Measurements from ENCODE around the gene MFF. TPM values are rescaled to one million over a fixed set of nuclear protein-coding genes. Genes with fewer than 3 reads are reported as not detected.

Gene MFF
- total RNA-seq, 1 experiment from 2014 or later = 83.3 TPM

DNA sequence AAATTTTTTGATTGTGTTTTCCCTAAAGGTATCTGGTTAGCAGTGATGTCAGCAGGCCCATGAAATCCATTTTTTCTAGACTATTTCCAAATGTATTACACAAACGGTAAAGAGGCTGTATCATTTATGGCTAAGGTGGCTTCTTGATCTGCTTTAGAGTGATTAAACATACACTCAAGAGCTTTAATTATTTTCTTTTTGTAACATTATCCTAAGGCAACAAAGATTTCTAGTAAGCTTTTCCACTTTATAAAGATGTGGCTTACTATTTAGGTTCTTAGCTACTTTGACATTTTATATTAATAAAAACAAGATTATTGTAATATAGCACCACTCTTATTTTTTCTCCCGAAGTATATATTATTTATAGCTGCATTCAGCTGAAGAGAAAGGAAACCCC, 16.5 kb downstream of the MFF start:
- Mint-ChIP-seq H3K36me3 (ENCODE audit: insufficient read depth in 1 of 3, low read depth in 3 of 3) (peaks cover 0 to 32% (median 31%) of the 10 kb centered on the region in 3 experiments; a peak in 5 of 7 replicates), H3K4me3 (no peak overlapping the region), H3K27me3 (ENCODE audit: low read depth) (no peaks in the 10 kb centered on the region), H3K4me1 (no peaks in the 10 kb centered on the region), H3K9me3 (no peaks in the 10 kb centered on the region), H3K27ac (no peak overlapping the region)
- Histone ChIP-seq H3T11ph (ENCODE audit: low read length) (no peak overlapping the region), H3K9ac (ENCODE audit: extremely low read depth, insufficient read length, low read length) (no peak overlapping the region), H3K4me1 (ENCODE audit: insufficient read depth, low read length) (no peaks in the 10 kb centered on the region), H2BK15ac (ENCODE audit: low read depth, low read length) (no peak overlapping the region), H3K4me2 (ENCODE audit: insufficient read depth, insufficient read length, low read length) (no peak overlapping the region), H3K79me2 (ENCODE audit: insufficient read depth, low read length) (no peaks in the 10 kb centered on the region), H2AK5ac (ENCODE audit: insufficient read length, low read length) (no peak overlapping the region), H2AFZ (ENCODE audit: low read length) (no peak overlapping the region), H3K9me3 (ENCODE audit: control insufficient read depth, low read depth, low read length) (no peaks in the 10 kb centered on the region), H3K79me1 (ENCODE audit: insufficient read depth, low read depth, low read length, poor library complexity, severe bottlenecking) (no peaks in the 10 kb centered on the region), H3K14ac (ENCODE audit: insufficient read depth, low read length) (no peak overlapping the region), H3K27me3 (ENCODE audit: insufficient read depth, low read length) (no peaks in the 10 kb centered on the region), H4K20me1 (ENCODE audit: control insufficient read depth, insufficient read depth, insufficient read length) (no peaks in the 10 kb centered on the region), H4K91ac (ENCODE audit: insufficient read length, low read depth, low read length) (no peak overlapping the region), H4K5ac (ENCODE audit: insufficient read length, low read depth, low read length) (no peak overlapping the region), H3K27ac (ENCODE audit: insufficient read length, low read depth, low read length) (no peak overlapping the region), H3K23me2 (ENCODE audit: insufficient read length, low read depth, low read length, poor library complexity, severe bottlenecking) (no peaks in the 10 kb centered on the region), H2BK12ac (ENCODE audit: insufficient read length, low read depth, low read length) (no peak overlapping the region), H2BK20ac (ENCODE audit: low read depth, low read length, poor library complexity, severe bottlenecking) (no peak overlapping the region), H2BK5ac (ENCODE audit: insufficient read length, low read length) (no peak overlapping the region), H2BK120ac (ENCODE audit: low read depth, low read length, poor library complexity, severe bottlenecking) (no peak overlapping the region), H3K18ac (ENCODE audit: insufficient read length, low read depth, low read length) (no peak overlapping the region), H3K4ac (ENCODE audit: low read depth, low read length) (no peak overlapping the region), H3K56ac (ENCODE audit: insufficient read length, low read depth, low read length) (no peak overlapping the region), H3K23ac (ENCODE audit: insufficient read length, low read depth, low read length) (no peak overlapping the region), H4K8ac (replicated peaks; ENCODE audit: insufficient read length, low read depth, low read length) (no peak overlapping the region)
- WGBS (ENCODE audit: extremely low coverage, insufficient read length, low lambda C conversion rate) = no CpG with 5 or more reads among the region's 2 CpGs
- no peak for DNase-seq
- TF ChIP-seq, protein P1, sequence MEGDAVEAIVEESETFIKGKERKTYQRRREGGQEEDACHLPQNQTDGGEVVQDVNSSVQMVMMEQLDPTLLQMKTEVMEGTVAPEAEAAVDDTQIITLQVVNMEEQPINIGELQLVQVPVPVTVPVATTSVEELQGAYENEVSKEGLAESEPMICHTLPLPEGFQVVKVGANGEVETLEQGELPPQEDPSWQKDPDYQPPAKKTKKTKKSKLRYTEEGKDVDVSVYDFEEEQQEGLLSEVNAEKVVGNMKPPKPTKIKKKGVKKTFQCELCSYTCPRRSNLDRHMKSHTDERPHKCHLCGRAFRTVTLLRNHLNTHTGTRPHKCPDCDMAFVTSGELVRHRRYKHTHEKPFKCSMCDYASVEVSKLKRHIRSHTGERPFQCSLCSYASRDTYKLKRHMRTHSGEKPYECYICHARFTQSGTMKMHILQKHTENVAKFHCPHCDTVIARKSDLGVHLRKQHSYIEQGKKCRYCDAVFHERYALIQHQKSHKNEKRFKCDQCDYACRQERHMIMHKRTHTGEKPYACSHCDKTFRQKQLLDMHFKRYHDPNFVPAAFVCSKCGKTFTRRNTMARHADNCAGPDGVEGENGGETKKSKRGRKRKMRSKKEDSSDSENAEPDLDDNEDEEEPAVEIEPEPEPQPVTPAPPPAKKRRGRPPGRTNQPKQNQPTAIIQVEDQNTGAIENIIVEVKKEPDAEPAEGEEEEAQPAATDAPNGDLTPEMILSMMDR (conservative IDR thresholded peaks at IDR 0.05) = no peak
